ENCODE measurements around the gene DTX3. TPM values are rescaled to one million over a fixed set of nuclear protein-coding genes. Genes with fewer than 3 reads are reported as not detected.

Gene DTX3
- total and polyA plus RNA-seq, 12 donors: 16.9 to 58.2 (median 22.2) TPM

DNA sequence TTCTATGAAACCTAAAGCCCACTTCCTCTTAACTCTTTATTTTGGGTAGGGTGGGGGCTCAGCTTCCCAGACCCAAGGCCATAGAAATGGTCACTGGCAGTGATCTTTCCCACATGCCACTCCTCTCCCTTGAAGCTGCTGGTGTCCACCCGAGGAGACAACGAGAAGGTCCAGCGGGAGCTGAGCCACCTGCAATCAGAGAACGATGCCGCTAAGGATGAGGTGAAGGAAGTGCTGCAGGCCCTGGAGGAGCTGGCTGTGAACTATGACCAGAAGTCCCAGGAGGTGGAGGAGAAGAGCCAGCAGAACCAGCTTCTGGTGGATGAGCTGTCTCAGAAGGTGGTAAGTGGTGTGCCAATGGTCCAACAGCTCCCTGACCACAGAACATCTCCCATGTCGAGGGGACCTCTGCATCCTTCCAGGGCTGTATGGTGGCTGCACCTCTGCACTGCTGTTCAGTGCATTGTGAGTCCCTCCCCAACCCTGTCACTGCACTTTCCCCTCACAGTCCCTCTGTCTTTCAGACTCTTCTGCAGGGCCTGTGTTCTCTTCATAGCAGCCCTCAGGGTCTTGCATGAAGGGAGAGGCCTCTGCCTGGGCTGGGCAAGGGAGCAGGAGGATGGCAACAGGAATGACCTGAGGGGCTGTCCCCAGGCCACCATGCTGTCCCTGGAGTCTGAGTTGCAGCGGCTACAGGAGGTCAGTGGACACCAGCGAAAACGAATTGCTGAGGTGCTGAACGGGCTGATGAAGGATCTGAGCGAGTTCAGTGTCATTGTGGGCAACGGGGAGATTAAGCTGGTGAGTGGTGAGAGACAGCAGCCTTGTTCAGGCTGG is 32.5 kb upstream of the DTX3 start:
- Histone ChIP-seq H3K27ac (no peak overlapping the region), H3K4me3 (no peak overlapping the region), H3K4me1 (no peaks in the 10 kb centered on the region), H3K36me3 (no peaks in the 10 kb centered on the region), H3K9me3 (no peaks in the 10 kb centered on the region), H3K27me3 (peaks cover 0 to 40% (median 16%) of the 10 kb centered on the region in 7 donors)
- ATAC-seq: no peak
- no peak for DNase-seq
- TF ChIP-seq, protein P1, sequence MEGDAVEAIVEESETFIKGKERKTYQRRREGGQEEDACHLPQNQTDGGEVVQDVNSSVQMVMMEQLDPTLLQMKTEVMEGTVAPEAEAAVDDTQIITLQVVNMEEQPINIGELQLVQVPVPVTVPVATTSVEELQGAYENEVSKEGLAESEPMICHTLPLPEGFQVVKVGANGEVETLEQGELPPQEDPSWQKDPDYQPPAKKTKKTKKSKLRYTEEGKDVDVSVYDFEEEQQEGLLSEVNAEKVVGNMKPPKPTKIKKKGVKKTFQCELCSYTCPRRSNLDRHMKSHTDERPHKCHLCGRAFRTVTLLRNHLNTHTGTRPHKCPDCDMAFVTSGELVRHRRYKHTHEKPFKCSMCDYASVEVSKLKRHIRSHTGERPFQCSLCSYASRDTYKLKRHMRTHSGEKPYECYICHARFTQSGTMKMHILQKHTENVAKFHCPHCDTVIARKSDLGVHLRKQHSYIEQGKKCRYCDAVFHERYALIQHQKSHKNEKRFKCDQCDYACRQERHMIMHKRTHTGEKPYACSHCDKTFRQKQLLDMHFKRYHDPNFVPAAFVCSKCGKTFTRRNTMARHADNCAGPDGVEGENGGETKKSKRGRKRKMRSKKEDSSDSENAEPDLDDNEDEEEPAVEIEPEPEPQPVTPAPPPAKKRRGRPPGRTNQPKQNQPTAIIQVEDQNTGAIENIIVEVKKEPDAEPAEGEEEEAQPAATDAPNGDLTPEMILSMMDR (IDR thresholded peaks at IDR 0.05): no peak
- 80 to 85% methylated on average over 12 of the region's 12 CpGs for WGBS, 2 donors
- intact Hi-C loops (cut with DNase I): no loop called here

DNA sequence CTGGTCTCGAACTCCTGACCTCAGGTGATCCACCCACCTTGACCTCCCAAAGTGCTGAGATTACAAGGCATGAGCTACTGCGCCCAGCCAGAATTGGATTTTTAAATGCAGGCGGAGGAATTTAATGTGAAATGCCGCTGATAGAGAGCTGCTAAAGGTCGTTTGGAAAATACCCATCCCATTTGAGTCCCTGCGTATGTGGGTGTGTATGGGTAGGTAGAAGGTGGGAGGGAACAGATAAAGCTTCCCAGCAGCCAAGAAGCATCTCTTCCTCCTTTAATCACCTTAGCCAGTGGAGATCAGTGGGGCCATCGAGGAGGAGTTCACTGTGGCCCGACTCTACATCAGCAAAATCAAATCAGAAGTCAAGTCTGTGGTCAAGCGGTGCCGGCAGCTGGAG is 29.8 kb upstream of the DTX3 start:
- TF ChIP-seq, protein P1 (IDR thresholded peaks at IDR 0.05): no peak
- intact Hi-C loops (cut with DNase I): no loop called here
- H3K9me3 ChIP-seq: no peaks in the 10 kb centered on the region
- 83 to 84% methylated on average over 10 of the region's 10 CpGs for WGBS, 2 donors
- DNase-seq (no peak), ATAC-seq (no peak)
- no peaks in the 10 kb centered on the region for H3K4me1 ChIP-seq
- H3K36me3 ChIP-seq: no peaks in the 10 kb centered on the region
- no peak overlapping the region for H3K4me3 ChIP-seq
- peaks cover 0 to 17% (median 0%) of the 10 kb centered on the region in 7 donors for H3K27me3 ChIP-seq
- no peak overlapping the region for H3K27ac ChIP-seq

DNA sequence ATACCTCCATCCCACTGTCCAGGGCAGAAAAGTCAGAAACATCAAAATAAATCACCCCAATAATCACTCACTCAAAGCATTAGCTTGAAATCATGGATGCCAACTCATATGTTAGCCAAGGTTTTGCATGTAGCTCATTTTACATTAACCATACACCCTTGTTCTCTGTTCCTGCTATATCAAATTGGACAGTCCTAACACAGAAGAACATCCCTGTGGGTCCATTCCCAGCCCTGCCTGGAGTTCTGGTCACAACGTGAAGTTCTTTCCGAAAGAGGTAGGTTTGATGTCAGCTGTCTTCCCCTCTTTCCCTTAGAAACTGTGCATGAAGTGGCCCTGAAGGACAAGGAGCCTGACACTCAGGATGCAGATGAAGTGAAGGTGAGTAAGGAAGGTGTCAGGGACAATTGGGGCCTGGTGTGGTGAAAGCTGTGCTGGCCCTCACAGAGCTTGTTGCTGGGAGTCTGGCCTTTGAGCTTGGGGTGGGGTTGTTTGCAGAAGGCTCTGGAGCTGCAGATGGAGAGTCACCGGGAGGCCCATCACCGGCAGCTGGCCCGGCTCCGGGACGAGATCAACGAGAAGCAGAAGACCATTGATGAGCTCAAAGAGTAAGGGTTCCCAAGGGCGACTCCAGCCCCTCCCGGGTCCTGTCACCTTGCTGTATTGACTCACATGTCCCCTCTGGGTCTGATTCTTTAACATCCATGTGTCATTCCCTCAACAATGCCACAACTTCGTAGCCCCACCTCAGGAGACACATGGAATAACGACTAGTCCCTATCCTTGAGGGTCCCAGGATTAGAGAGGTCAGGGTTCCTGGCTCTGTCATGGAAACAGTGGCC is 28.6 kb upstream of the DTX3 start:
- ATAC-seq: no peak
- Histone ChIP-seq H3K27ac (no peak overlapping the region), H3K9me3 (no peaks in the 10 kb centered on the region), H3K4me3 (no peak overlapping the region), H3K27me3 (peaks cover 0 to 11% (median 0%) of the 10 kb centered on the region in 7 donors), H3K4me1 (no peaks in the 10 kb centered on the region), H3K36me3 (no peaks in the 10 kb centered on the region)
- no peak for DNase-seq
- intact Hi-C loops (cut with DNase I): no loop called here
- TF ChIP-seq, protein P1 (IDR thresholded peaks at IDR 0.05): no peak
- 87 to 88% methylated on average over 12 of the region's 12 CpGs for WGBS, 2 donors

DNA sequence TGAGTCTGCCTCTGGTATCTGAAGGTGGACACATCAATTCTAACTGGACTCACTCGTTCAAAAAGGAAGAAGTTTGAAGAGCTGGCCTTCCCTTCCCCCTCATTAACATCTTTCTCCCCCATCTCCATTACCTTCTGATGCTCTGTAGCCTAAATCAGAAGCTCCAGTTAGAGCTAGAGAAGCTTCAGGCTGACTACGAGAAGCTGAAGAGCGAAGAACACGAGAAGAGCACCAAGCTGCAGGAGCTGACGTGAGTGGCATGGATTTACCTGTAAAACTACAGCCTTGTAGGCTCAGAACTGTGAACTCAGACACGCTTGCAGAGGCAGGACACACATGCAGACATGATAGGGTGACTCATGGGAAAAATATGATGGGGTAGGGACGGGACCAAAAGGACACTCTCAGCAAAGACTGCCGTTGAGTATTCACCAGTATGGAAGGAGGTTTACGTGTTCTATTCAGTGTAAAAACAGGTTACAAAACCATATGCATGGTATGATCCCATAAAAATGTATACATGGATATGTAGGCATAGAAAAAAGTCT is 27.9 kb upstream of the DTX3 start:
- DNase-seq (no peak), ATAC-seq (no peak)
- Histone ChIP-seq H3K36me3 (no peaks in the 10 kb centered on the region), H3K9me3 (no peaks in the 10 kb centered on the region), H3K27me3 (peaks cover 0 to 6% (median 0%) of the 10 kb centered on the region in 7 donors), H3K4me3 (no peak overlapping the region), H3K4me1 (no peaks in the 10 kb centered on the region), H3K27ac (no peak overlapping the region)
- intact Hi-C loops (cut with DNase I): no loop called here
- 77 to 86% methylated on average over 9 of the region's 9 CpGs for WGBS, 2 donors
- TF ChIP-seq, protein P1 (IDR thresholded peaks at IDR 0.05): no peak

Data from heart right ventricle (tissue), 16 donors.